ENCODE measurements around the gene CDK5RAP2. TPM values are rescaled to one million over a fixed set of nuclear protein-coding genes. Genes with fewer than 3 reads are reported as not detected.
A peak's percentile ranks its signal among the peaks of the same experiment; 100 is the strongest.

CDK5RAP2 gene
- total RNA-seq, 1 donor = 21.2 TPM

GRCh38 chr9:120377268-120378159, 202.5 kb downstream of the CDK5RAP2 start:
- DNase-seq (ENCODE audit: low read depth) = peak; percentile 36
- H3K4me3 ChIP-seq (ENCODE audit: low read depth, low read length) = no peak overlapping the region
- TF ChIP-seq CTCF (IDR thresholded peaks at IDR 0.05; ENCODE audit: insufficient read depth, low read depth, low read length) = no peak

- no peak for TF ChIP-seq CTCF (IDR thresholded peaks at IDR 0.05; ENCODE audit: insufficient read depth, low read depth, low read length)
- no peak for DNase-seq (ENCODE audit: low read depth)
- no peak overlapping the region for H3K4me3 ChIP-seq (ENCODE audit: low read depth, low read length)
These were observed 203.9 kb downstream of the CDK5RAP2 start for GRCh38 chr9:120376101-120376500.

GRCh38 chr9:120375316-120375715, 204.7 kb downstream of the CDK5RAP2 start:
- no peak for DNase-seq (ENCODE audit: low read depth)
- TF ChIP-seq CTCF (IDR thresholded peaks at IDR 0.05; ENCODE audit: insufficient read depth, low read depth, low read length) = no peak

GRCh38 chr9:120374817-120375216, 205.2 kb downstream of the CDK5RAP2 start:
- no peak for TF ChIP-seq CTCF (IDR thresholded peaks at IDR 0.05; ENCODE audit: insufficient read depth, low read depth, low read length)
- DNase-seq (ENCODE audit: low read depth) = no peak
- no peak overlapping the region for H3K4me3 ChIP-seq (ENCODE audit: low read depth, low read length)

More at GRCh38 chr9:120375316-120375715, 204.7 kb downstream of the CDK5RAP2 start:
- H3K4me3 ChIP-seq (ENCODE audit: low read depth, low read length) = no peak overlapping the region

- no peak overlapping the region for H3K4me3 ChIP-seq (ENCODE audit: low read depth, low read length)
- DNase-seq (ENCODE audit: low read depth) = no peak
- TF ChIP-seq CTCF (IDR thresholded peaks at IDR 0.05; ENCODE audit: insufficient read depth, low read depth, low read length) = no peak
These were observed 205.7 kb downstream of the CDK5RAP2 start for GRCh38 chr9:120374239-120374638.

- no peak overlapping the region for H3K4me3 ChIP-seq (ENCODE audit: low read depth, low read length)
- TF ChIP-seq CTCF (IDR thresholded peaks at IDR 0.05; ENCODE audit: insufficient read depth, low read depth, low read length) = no peak
- no peak for DNase-seq (ENCODE audit: low read depth)
These were observed 207.9 kb downstream of the CDK5RAP2 start for GRCh38 chr9:120372040-120372439.
